Measurements from ENCODE around the gene RHBDD3. TPM values are rescaled to one million over a fixed set of nuclear protein-coding genes. Genes with fewer than 3 reads are reported as not detected.

Gene RHBDD3
- total RNA-seq, 6 donors from 2014 or later: 17.3 to 47.1 (median 27.9) TPM

DNA sequence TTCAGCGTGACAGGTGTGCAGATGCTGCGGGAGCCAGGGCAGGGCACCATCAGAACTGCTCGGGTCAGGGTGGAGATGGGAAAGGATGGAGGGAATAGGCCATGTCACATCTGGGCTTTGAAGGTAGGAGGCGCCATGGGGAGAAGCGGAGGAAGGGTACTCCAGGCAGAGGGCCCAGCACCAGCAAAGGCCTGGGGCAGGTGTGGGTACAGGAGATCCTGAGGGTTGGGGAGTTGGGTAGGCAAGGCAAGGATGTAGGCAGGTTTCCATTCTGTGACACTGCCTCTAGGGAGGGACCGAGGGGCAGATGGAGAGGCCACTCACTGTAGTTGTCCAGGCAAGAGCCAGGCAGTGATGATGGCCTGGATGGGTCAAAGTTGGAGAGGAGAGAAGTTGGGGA lies 53.5 kb downstream of the RHBDD3 start:
- TF ChIP-seq EP300 (IDR thresholded peaks at IDR 0.05) (no peak), POLR2AphosphoS5 (IDR thresholded peaks at IDR 0.05) (no peak), POLR2A (IDR thresholded peaks at IDR 0.05) (no peak)
- TF ChIP-seq, protein P1, sequence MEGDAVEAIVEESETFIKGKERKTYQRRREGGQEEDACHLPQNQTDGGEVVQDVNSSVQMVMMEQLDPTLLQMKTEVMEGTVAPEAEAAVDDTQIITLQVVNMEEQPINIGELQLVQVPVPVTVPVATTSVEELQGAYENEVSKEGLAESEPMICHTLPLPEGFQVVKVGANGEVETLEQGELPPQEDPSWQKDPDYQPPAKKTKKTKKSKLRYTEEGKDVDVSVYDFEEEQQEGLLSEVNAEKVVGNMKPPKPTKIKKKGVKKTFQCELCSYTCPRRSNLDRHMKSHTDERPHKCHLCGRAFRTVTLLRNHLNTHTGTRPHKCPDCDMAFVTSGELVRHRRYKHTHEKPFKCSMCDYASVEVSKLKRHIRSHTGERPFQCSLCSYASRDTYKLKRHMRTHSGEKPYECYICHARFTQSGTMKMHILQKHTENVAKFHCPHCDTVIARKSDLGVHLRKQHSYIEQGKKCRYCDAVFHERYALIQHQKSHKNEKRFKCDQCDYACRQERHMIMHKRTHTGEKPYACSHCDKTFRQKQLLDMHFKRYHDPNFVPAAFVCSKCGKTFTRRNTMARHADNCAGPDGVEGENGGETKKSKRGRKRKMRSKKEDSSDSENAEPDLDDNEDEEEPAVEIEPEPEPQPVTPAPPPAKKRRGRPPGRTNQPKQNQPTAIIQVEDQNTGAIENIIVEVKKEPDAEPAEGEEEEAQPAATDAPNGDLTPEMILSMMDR (IDR thresholded peaks at IDR 0.05): no peak
- WGBS, 2 donors: 89 to 98% methylated on average over 6 of the region's 6 CpGs
- no peaks in the 10 kb centered on the region for H3K36me3 ChIP-seq
- H3K4me1 ChIP-seq: peaks cover 3 to 16% (median 7%) of the 10 kb centered on the region in 4 donors
- H3K27ac ChIP-seq: no peak overlapping the region
- DNase-seq (peak in 1 of 2 donors; percentile 28), ATAC-seq (ENCODE audit: low FRiP score in 2 of 2) (no peak)
- no peak overlapping the region for H3K4me3 ChIP-seq
- H3K9me3 ChIP-seq: no peaks in the 10 kb centered on the region
- no peaks in the 10 kb centered on the region for H3K27me3 ChIP-seq

DNA sequence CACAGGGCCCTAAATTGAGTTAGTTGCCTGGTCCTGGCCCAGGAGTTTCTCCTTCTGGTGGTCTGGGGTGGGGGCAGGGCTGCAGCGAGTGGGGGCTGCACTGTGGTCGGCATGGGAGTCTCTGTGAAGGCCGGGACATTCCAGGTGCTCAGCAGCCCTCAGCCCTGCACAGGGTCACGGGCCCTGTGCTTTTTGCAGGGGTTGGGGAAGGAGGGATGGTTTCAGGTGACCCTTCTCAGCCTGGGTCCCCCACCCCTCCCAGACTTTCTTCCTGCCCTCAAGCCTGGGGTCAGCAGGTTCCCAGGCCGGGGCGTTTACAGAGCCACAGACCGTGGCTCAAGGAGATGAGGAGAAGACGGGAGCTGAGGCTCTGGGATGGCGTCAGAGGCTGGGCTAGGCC lies 54.3 kb downstream of the RHBDD3 start:
- no peaks in the 10 kb centered on the region for H3K27me3 ChIP-seq
- WGBS, 2 donors: 91 to 92% methylated on average over 2 to 9 of the region's 9 CpGs
- H3K36me3 ChIP-seq: no peaks in the 10 kb centered on the region
- no peak for TF ChIP-seq POLR2A (IDR thresholded peaks at IDR 0.05)
- no peak for TF ChIP-seq POLR2AphosphoS5 (IDR thresholded peaks at IDR 0.05)
- TF ChIP-seq EP300 (IDR thresholded peaks at IDR 0.05): no peak
- TF ChIP-seq, protein P1 (IDR thresholded peaks at IDR 0.05): no peak
- peaks cover 6 to 16% (median 9%) of the 10 kb centered on the region in 4 donors for H3K4me1 ChIP-seq
- no peak overlapping the region for H3K4me3 ChIP-seq
- ATAC-seq (ENCODE audit: low FRiP score in 2 of 2) (no peak), DNase-seq (peak in 1 of 2 donors; percentile 31)
- H3K9me3 ChIP-seq: no peaks in the 10 kb centered on the region
- H3K27ac ChIP-seq: no peak overlapping the region

DNA sequence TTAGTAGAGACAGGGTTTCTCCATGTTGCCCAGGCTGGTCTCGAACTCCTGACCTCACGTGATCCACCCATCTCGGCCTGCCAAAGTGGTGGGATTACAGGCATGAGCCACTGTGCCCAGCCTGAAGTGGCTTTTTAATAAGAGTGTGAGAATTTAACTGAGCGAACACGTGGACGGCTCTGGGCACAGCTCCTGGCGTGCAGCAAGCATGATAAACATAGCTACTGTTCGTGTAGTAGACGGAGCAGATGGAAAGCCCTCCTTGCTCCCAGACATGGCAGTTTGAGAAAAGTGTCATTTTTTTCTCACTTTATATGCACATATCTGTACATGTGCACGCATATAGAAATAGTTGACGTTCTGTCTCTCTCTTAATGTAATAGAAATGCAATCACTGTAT lies 55.0 kb downstream of the RHBDD3 start:
- TF ChIP-seq EP300 (IDR thresholded peaks at IDR 0.05) (no peak), POLR2A (IDR thresholded peaks at IDR 0.05) (no peak), POLR2AphosphoS5 (IDR thresholded peaks at IDR 0.05) (no peak)
- TF ChIP-seq, protein P1 (IDR thresholded peaks at IDR 0.05): no peak
- no peak for DNase-seq
- ATAC-seq (ENCODE audit: low FRiP score in 2 of 2): no peak
- WGBS, 2 donors: 75 to 79% methylated on average over 11 of the region's 11 CpGs
- Histone ChIP-seq H3K4me1 (peaks cover 6 to 16% (median 11%) of the 10 kb centered on the region in 4 donors), H3K27me3 (no peaks in the 10 kb centered on the region), H3K27ac (no peak overlapping the region), H3K36me3 (no peaks in the 10 kb centered on the region), H3K4me3 (no peak overlapping the region), H3K9me3 (no peaks in the 10 kb centered on the region)

DNA sequence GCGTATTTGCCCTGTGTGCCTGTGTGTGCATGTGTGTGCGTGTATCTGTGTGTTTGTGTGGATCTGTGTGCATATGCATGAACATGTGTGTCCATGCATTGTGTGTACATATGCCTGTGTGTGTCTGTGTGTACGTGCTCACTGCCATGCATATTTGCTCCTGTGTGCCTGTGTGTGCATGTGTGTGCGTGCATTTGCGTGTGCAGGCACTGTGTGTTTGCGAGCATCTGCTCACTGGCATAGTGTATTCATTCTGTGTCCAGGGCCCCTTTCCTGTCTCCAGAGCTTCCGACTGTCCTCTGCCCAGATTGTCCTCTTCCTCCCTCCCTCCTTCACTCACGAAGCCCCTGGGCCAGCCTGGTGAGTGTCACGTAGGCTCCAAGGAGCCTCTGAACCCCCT lies 56.3 kb downstream of the RHBDD3 start:
- Histone ChIP-seq H3K4me1 (peaks cover 0 to 19% (median 11%) of the 10 kb centered on the region in 4 donors), H3K27ac (no peak overlapping the region), H3K27me3 (no peaks in the 10 kb centered on the region), H3K4me3 (no peak overlapping the region), H3K36me3 (no peaks in the 10 kb centered on the region), H3K9me3 (no peaks in the 10 kb centered on the region)
- TF ChIP-seq POLR2AphosphoS5 (IDR thresholded peaks at IDR 0.05) (no peak), EP300 (IDR thresholded peaks at IDR 0.05) (no peak), POLR2A (IDR thresholded peaks at IDR 0.05) (no peak)
- TF ChIP-seq, protein P1 (IDR thresholded peaks at IDR 0.05): no peak
- DNase-seq (no peak), ATAC-seq (ENCODE audit: low FRiP score in 2 of 2) (no peak)
- WGBS, 2 donors: 79 to 89% methylated on average over 6 to 9 of the region's 9 CpGs

DNA sequence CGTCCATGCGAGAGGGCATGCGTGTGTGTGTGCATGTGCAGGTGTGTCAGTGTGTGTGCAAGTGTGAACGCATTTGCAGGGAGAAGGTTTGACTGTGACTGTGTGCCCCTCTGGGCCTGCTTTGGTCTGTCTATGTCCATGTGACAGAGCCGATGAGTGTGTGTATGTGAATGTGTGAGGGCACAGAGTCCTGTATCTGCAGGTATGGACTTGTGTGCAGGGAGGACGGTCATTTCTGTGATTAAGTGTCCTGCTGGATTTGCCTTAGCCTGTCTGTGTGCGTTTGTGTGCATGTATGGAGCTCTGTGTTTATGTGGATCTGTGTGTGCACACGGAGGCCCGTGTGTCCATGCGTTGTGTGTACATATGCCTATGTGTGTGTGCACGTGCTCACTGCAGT lies 56.7 kb downstream of the RHBDD3 start:
- Histone ChIP-seq H3K9me3 (no peaks in the 10 kb centered on the region), H3K36me3 (no peaks in the 10 kb centered on the region), H3K27me3 (peaks cover 0 to 4% (median 0%) of the 10 kb centered on the region in 4 donors), H3K27ac (no peak overlapping the region), H3K4me1 (peaks cover 3 to 23% (median 15%) of the 10 kb centered on the region in 4 donors), H3K4me3 (no peak overlapping the region)
- TF ChIP-seq EP300 (IDR thresholded peaks at IDR 0.05): no peak
- TF ChIP-seq, protein P1 (IDR thresholded peaks at IDR 0.05): no peak
- no peak for TF ChIP-seq POLR2AphosphoS5 (IDR thresholded peaks at IDR 0.05)
- no peak for TF ChIP-seq POLR2A (IDR thresholded peaks at IDR 0.05)
- DNase-seq (no peak), ATAC-seq (ENCODE audit: low FRiP score in 2 of 2) (no peak)
- 83 to 94% methylated on average over 6 to 11 of the region's 11 CpGs for WGBS, 2 donors
